Measurements from ENCODE around the gene TIGAR. TPM values are rescaled to one million over a fixed set of nuclear protein-coding genes. Genes with fewer than 3 reads are reported as not detected.

The TIGAR gene
- total and polyA plus RNA-seq, 3 donors from 2014 or later = 5.1 to 14.6 (median 14.2) TPM

DNA sequence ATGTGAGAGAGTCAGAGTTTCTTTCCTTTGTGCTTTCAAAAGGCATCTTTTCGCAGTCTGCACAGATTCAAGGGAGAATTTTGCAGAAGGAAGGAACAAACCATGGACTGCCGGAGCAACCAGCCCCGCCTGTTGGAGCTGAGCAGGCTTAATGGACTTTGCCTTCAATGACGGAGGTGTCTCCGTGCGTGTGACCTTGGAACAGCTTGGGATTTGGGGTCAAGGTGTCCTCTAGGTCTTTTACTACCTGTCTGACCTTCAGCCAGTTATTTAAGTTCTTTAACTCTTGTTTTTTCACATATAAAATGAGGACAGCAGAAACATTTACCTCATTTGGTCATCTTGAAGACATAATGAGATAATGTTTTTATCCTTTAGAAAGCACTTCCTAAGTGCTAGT, 54.4 kb downstream of the TIGAR start:
- DNase-seq = no peak
- Histone ChIP-seq H3K9me3 (no peaks in the 10 kb centered on the region), H3K27ac (no peak overlapping the region), H3K4me1 (no peaks in the 10 kb centered on the region), H3K4me3 (no peak overlapping the region), H3K36me3 (ENCODE audit: low read depth, missing control alignments) (no peaks in the 10 kb centered on the region), H3K27me3 (no peaks in the 10 kb centered on the region)
- TF ChIP-seq CTCF (IDR thresholded peaks at IDR 0.05) (no peak), POLR2A (IDR thresholded peaks at IDR 0.05) (no peak)
- intact Hi-C loops (cut with DNase I; ENCODE audit: low total_unique reads) = no loop called here
- 74 to 80% methylated on average over 6 of the region's 6 CpGs for WGBS, 2 donors

DNA sequence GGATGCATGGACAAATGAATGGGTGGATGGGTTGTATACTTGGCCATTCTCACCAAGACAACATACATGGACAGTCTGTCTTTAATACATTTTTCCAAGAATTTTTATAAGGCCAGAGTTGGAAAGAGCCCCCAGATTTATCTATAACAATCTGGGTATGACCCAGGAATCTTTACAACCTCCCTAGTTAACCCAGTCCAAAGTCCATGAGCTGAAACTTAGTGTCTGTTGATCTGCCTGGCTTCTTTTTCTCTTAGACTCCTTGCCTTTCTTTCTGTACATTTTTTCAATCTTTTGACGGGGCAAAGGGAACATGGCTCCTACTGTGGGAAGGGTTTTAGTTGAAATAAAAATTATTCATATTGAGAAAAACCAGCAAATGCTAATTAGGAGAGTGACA, 57.8 kb downstream of the TIGAR start:
- no peak for TF ChIP-seq POLR2A (IDR thresholded peaks at IDR 0.05)
- TF ChIP-seq CTCF (IDR thresholded peaks at IDR 0.05) = no peak
- DNase-seq = no peak
- Histone ChIP-seq H3K27ac (no peak overlapping the region), H3K4me1 (no peaks in the 10 kb centered on the region), H3K9me3 (no peaks in the 10 kb centered on the region), H3K4me3 (no peak overlapping the region), H3K27me3 (no peaks in the 10 kb centered on the region), H3K36me3 (ENCODE audit: low read depth, missing control alignments) (no peaks in the 10 kb centered on the region)
- WGBS, 2 donors = 86 to 93% methylated on average over 1 of the region's 1 CpG
- intact Hi-C loops (cut with DNase I; ENCODE audit: low total_unique reads) = no loop called here

DNA sequence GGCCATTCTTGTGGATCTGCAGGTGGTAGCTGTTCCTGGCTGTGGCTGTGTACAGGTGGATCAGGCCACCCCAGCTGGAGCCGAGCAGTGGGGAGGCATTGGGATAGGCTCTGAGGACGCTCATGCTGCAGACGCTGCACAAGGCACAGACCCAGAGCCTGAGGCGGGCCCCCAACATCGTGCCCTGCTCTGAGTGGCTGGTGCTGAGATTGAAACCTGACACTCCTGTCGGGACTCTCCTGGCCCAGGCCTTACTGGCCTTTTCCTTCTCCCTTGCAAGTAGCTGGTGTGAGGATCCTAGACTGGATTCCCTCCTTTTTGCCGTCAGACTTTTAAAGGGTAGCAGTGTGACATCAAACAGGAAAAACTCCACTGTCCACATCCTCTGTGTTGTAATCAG, 58.4 kb downstream of the TIGAR start, which contains the start of gene FGF23:
Gene FGF23, minus strand, starts transcription at position 308 of the 400 bp plus-strand sequence. Its CDS starts 130 bp downstream, at position 178.
- no peak for DNase-seq
- intact Hi-C loops (cut with DNase I; ENCODE audit: low total_unique reads) = no loop called here

GRCh38 chr12:4380332-4380731, 59.3 kb downstream of the TIGAR start:
- Histone ChIP-seq H3K4me1 (no peaks in the 10 kb centered on the region), H3K27me3 (no peaks in the 10 kb centered on the region), H3K36me3 (ENCODE audit: low read depth, missing control alignments) (no peaks in the 10 kb centered on the region), H3K4me3 (no peak overlapping the region), H3K9me3 (no peaks in the 10 kb centered on the region), H3K27ac (no peak overlapping the region)
- DNase-seq = no peak
- intact Hi-C loops (cut with DNase I; ENCODE audit: low total_unique reads) = no loop called here
- no peak for TF ChIP-seq CTCF (IDR thresholded peaks at IDR 0.05)
- no peak for TF ChIP-seq POLR2A (IDR thresholded peaks at IDR 0.05)
- 73 to 80% methylated on average over 4 of the region's 4 CpGs for WGBS, 2 donors

More for the DNA sequence above, 58.4 kb downstream of the TIGAR start, which contains the start of gene FGF23:
- no peaks in the 10 kb centered on the region for H3K4me1 ChIP-seq
- H3K27ac ChIP-seq = no peak within 1 kb of the TSS
- H3K36me3 ChIP-seq (ENCODE audit: low read depth, missing control alignments) = no peaks in the 10 kb centered on the region
- TF ChIP-seq POLR2A (IDR thresholded peaks at IDR 0.05) (no peak), CTCF (IDR thresholded peaks at IDR 0.05) (no peak)
- H3K9me3 ChIP-seq = no peaks in the 10 kb centered on the region
- no peak within 1 kb of the TSS for H3K4me3 ChIP-seq
- 19 to 41% methylated on average over 7 of the region's 7 CpGs for WGBS, 2 donors
- no peaks in the 10 kb centered on the region for H3K27me3 ChIP-seq

GRCh38 chr12:4383304-4383865, 62.4 kb downstream of the TIGAR start:
- Histone ChIP-seq H3K4me3 (no peak overlapping the region), H3K27ac (no peak overlapping the region), H3K36me3 (ENCODE audit: low read depth, missing control alignments) (no peaks in the 10 kb centered on the region), H3K27me3 (no peaks in the 10 kb centered on the region), H3K9me3 (no peaks in the 10 kb centered on the region), H3K4me1 (no peaks in the 10 kb centered on the region)
- 79 to 83% methylated on average over 8 of the region's 8 CpGs for WGBS, 2 donors
- intact Hi-C loops (cut with DNase I; ENCODE audit: low total_unique reads) = no loop called here
- DNase-seq = no peak
- TF ChIP-seq POLR2A (IDR thresholded peaks at IDR 0.05) (no peak), CTCF (IDR thresholded peaks at IDR 0.05) (no peak)
